SK-N-SH (cell line): ENCODE data around the gene FBN1. TPM values are rescaled to one million over a fixed set of nuclear protein-coding genes. Genes with fewer than 3 reads are reported as not detected.

Source experiments
- CTCF ChIA-PET: fragments of 300-600, 350-600 bp; formaldehyde crosslinking; extraction: SDS; loops from one replicate; lab custom pipeline; 2021; lab: Yijun Ruan, JAX
- POLR2A ChIA-PET: fragments of 350-600 bp; sonication (Branson Sonifier 250); formaldehyde crosslinking; extraction: SDS; loops from one replicate; lab custom pipeline; 2020; ENCODE audit warnings: antibody characterized with exemption, inconsistent platforms; lab: Yijun Ruan, JAX
- DNase-seq: peaks from one replicate; pipeline ENCODE4 v3.0.0; 2012
- H2AFZ ChIP-seq: fragments of 200-600 bp; sonication (generic); 2 replicates; pipeline ENCODE4 v1.8.1; 2016; ENCODE audit warnings: antibody characterized with exemption, mild to moderate bottlenecking, low read depth
- H3F3A ChIP-seq: fragments of 200-600 bp; sonication (generic); replicated peaks from 2 replicates; pipeline ENCODE3; 2016; ENCODE audit warnings: antibody characterized with exemption, mild to moderate bottlenecking; ENCODE audit not compliant: insufficient read depth
- H3K27ac ChIP-seq, 2 experiments: fragments of 200-500 bp in 1 of 2; fragments of 200-600 bp in 1 of 2; sonication (Bioruptor generic) in 1 of 2; sonication (generic), shearing (Covaris generic) in 1 of 2; 2 replicates each; pipeline versions ENCODE4 v1.5.1 to v1.6.1; 2014 to 2016; ENCODE audit warnings: low read depth in 2 of 2, inconsistent platforms in 1 of 2, low read length in 1 of 2, mild to moderate bottlenecking in 1 of 2, mixed read lengths in 1 of 2
- H3K27me3 ChIP-seq: fragments of 200-600 bp; sonication (generic), shearing (Covaris generic); 2 replicates; pipeline ENCODE4 v1.6.1; 2016; ENCODE audit warnings: mixed run types; ENCODE audit not compliant: insufficient read depth
- H3K36me3 ChIP-seq, 2 experiments: fragments of 200-500 bp in 1 of 2; fragments of 200-600 bp in 1 of 2; sonication (Bioruptor generic) in 1 of 2; sonication (generic) in 1 of 2; replicated peaks in 1 of 2; 2 replicates each; pipeline versions ENCODE3 to v1.5.1; 2014 to 2016; ENCODE audit warnings: low read length in 1 of 2, mild to moderate bottlenecking in 1 of 2; ENCODE audit not compliant: insufficient read depth in 2 of 2, control insufficient read depth in 1 of 2
- H3K4me1 ChIP-seq, 2 experiments: fragments of 200-500 bp in 1 of 2; fragments of 200-600 bp in 1 of 2; sonication (Bioruptor generic) in 1 of 2; sonication (generic), shearing (Covaris generic) in 1 of 2; 2 replicates each; pipeline versions ENCODE4 v1.5.1 to v1.6.1; 2014 to 2016; ENCODE audit warnings: low read depth in 1 of 2, low read length in 1 of 2, mixed run types in 1 of 2; ENCODE audit not compliant: insufficient read depth in 2 of 2, control insufficient read depth in 1 of 2
- H3K4me2 ChIP-seq: fragments of 200-600 bp; sonication (generic), shearing (Covaris generic); 2 replicates; pipeline ENCODE4 v1.6.1; 2017; ENCODE audit warnings: mixed run types
- H3K4me3 ChIP-seq, 2 experiments: fragments of 200-500 bp in 1 of 2; fragments of 200-600 bp in 1 of 2; sonication (Bioruptor generic) in 1 of 2; sonication (generic), shearing (Covaris generic) in 1 of 2; 2 replicates each; pipeline versions ENCODE4 v1.5.1 to v1.8.1; 2014 to 2016; ENCODE audit warnings: low read depth in 2 of 2, inconsistent platforms in 1 of 2, low read length in 1 of 2, mild to moderate bottlenecking in 1 of 2, mixed read lengths in 1 of 2, moderate library complexity in 1 of 2
- H3K79me2 ChIP-seq: fragments of 200-600 bp; sonication (generic); 2 replicates; pipeline ENCODE4 v1.8.1; 2017; ENCODE audit warnings: mild to moderate bottlenecking; ENCODE audit not compliant: insufficient read depth
- H3K9ac ChIP-seq: fragments of 200-600 bp; sonication (generic); 2 replicates; pipeline ENCODE4 v1.6.1; 2017; ENCODE audit warnings: mixed run types
- H3K9me2 ChIP-seq: fragments of 200-600 bp; sonication (generic); 2 replicates; pipeline ENCODE4 v1.6.1; 2017; ENCODE audit warnings: mixed run types
- H3K9me3 ChIP-seq: fragments of 200-600 bp; sonication (generic); 2 replicates; pipeline ENCODE4 v1.6.1; 2017; ENCODE audit warnings: mixed run types, mild to moderate bottlenecking, moderate library complexity
- H4K20me1 ChIP-seq: fragments of 200-600 bp; sonication (generic); 2 replicates; pipeline ENCODE4 v1.6.1; 2017; ENCODE audit warnings: mild to moderate bottlenecking, mixed run types; ENCODE audit not compliant: insufficient read depth
- CHD2 ChIP-seq: fragments of 150-350 bp; IDR thresholded peaks from 2 replicates; pipeline ENCODE4 v1.6.1; 2018; ENCODE audit warnings: low read length; ENCODE audit not compliant: partially characterized antibody
- MEF2A ChIP-seq: IDR thresholded peaks from 2 replicates; pipeline ENCODE4 v1.4.0; 2012; ENCODE audit warnings: low read depth, borderline replicate concordance
- REST ChIP-seq: IDR thresholded peaks from 2 replicates; pipeline ENCODE4 v1.6.1; 2012; ENCODE audit warnings: mild to moderate bottlenecking, low read depth, low read length, moderate library complexity
- TAF1 ChIP-seq: IDR thresholded peaks from 2 replicates; pipeline ENCODE4 v1.6.1; 2012; ENCODE audit warnings: low read depth, mild to moderate bottlenecking, low read length, moderate library complexity, borderline replicate concordance
- TCF12 ChIP-seq: IDR thresholded peaks from 2 replicates; pipeline ENCODE4 v1.4.0; 2012
- USF2 ChIP-seq: fragments of 150-350 bp; IDR thresholded peaks from 2 replicates; pipeline ENCODE4 v1.6.1; 2017; ENCODE audit warnings: antibody characterized with exemption, low read length, low read depth, borderline replicate concordance
- ZBTB33 ChIP-seq: IDR thresholded peaks from 2 replicates; pipeline ENCODE4 v1.4.0; 2012; ENCODE audit warnings: low read depth, borderline replicate concordance
- whole genome bisulfite sequencing: methylation state at CpG from one replicate; pipeline ENCODE4 v1.1.6; 2017; ENCODE audit warnings: low lambda C conversion rate; 5-methylcytosine and 5-hydroxymethylcytosine counted together
- polyA plus RNA-seq, 3 experiments: library from polyadenylated mRNA; depleted of rRNA; stranded (reverse); fragments of >200 nt; gene quantifications; 2 replicates each; pipeline ENCODE4 v1.2.3, GENCODE V29; 2012

The FBN1 gene
- polyA plus RNA-seq, 1 of the 3 experiments (the other 2 are of a cell fraction) = 248 TPM

GRCh38 chr15:48527517-48527916 is 118.0 kb downstream of the FBN1 start:
- peaks cover 7% of the 10 kb centered on the region; the same call in 1 of the 2 replicates for H4K20me1 ChIP-seq
- peaks cover 35% of the 10 kb centered on the region for H3F3A ChIP-seq
- peaks cover 82 to 92% of the 10 kb centered on the region in 2 experiments for H3K36me3 ChIP-seq
- no peak overlapping the region for H3K9ac ChIP-seq
- H3K9me2 ChIP-seq = no peaks in the 10 kb centered on the region
- WGBS = 91% methylated on average over 2 of the region's 2 CpGs
- no peak for TF ChIP-seq ZBTB33
- TF ChIP-seq TAF1 = no peak
- no peak for TF ChIP-seq CHD2
- no peak for TF ChIP-seq USF2
- no peak for TF ChIP-seq TCF12
- TF ChIP-seq, all 33 proteins: peak for 0
- H2AFZ ChIP-seq = no peak overlapping the region
- no peaks in the 10 kb centered on the region for H3K27me3 ChIP-seq
- H3K27ac ChIP-seq = no peak overlapping the region
- H3K4me1 ChIP-seq = peaks cover 2 to 13% of the 10 kb centered on the region in 2 experiments; a peak in 2 of 4 replicates
- ChIA-PET CTCF (interaction anchor here (3.6 kb wide), 1 partner anchor 20 kb away, joined by 12 read pairs; no protein-coding TSS in a partner anchor), POLR2A (no interaction called here)
- H3K79me2 ChIP-seq = peaks cover 69% of the 10 kb centered on the region
- DNase-seq = no peak
- no peak overlapping the region for H3K4me3 ChIP-seq
- H3K4me2 ChIP-seq = no peak overlapping the region
- no peaks in the 10 kb centered on the region for H3K9me3 ChIP-seq

GRCh38 chr15:48522911-48523310 is 122.6 kb downstream of the FBN1 start:
- Histone ChIP-seq H3K36me3 (peaks cover 91 to 94% of the 10 kb centered on the region in 2 experiments), H3F3A (peaks cover 58% of the 10 kb centered on the region), H3K9me3 (no peaks in the 10 kb centered on the region), H2AFZ (no peak overlapping the region), H3K27ac (no peak overlapping the region), H3K9ac (no peak overlapping the region), H4K20me1 (peaks cover 7% of the 10 kb centered on the region; the same call in 1 of the 2 replicates), H3K79me2 (peaks cover 44% of the 10 kb centered on the region), H3K4me2 (no peak overlapping the region), H3K9me2 (no peaks in the 10 kb centered on the region), H3K4me1 (no peaks in the 10 kb centered on the region; a peak in 1 of 4 replicates), H3K27me3 (no peaks in the 10 kb centered on the region), H3K4me3 (no peak overlapping the region)
- WGBS = 81% methylated on average over 3 of the region's 3 CpGs
- no peak for DNase-seq
- ChIA-PET CTCF (no interaction called here), POLR2A (no interaction called here)
- no peak for TF ChIP-seq MEF2A
- TF ChIP-seq REST = no peak
